H1 (cell line): ENCODE results near the gene CUL2. TPM values are rescaled to one million over a fixed set of nuclear protein-coding genes. Genes with fewer than 3 reads are reported as not detected.

Experiments used
- BRCA1 ChIP-seq: IDR thresholded peaks from 2 replicates; pipeline ENCODE4 v1.6.1; 2012; ENCODE audit warnings: low read depth, low read length, improper control_type of control experiment
- CHD7 ChIP-seq: fragments of 300-600 bp; sonication (generic); IDR thresholded peaks from 2 replicates; pipeline ENCODE4 v1.7.1; 2012; ENCODE audit warnings: low read length, moderate library complexity, mild to moderate bottlenecking, inconsistent platforms; ENCODE audit not compliant: insufficient replicate concordance
- JUN ChIP-seq: IDR thresholded peaks from 2 replicates; pipeline ENCODE4 v1.6.1; 2011; ENCODE audit warnings: low read depth, mild to moderate bottlenecking, improper control_type of control experiment, low read length
- MAFK ChIP-seq: IDR thresholded peaks from 2 replicates; pipeline ENCODE4 v1.6.1; 2012; ENCODE audit warnings: low read depth, mild to moderate bottlenecking, improper control_type of control experiment, low read length
- POLR2A ChIP-seq, 2 experiments: IDR thresholded peaks; 1 replicate in 1 of 2; 2 replicates in 1 of 2; pipeline ENCODE4 v1.6.1; 2011; ENCODE audit warnings: low read depth in 2 of 2, low read length in 2 of 2, mild to moderate bottlenecking in 2 of 2; ENCODE audit errors: control extremely low read depth in 1 of 2
- polyA plus RNA-seq, 7 experiments: library from polyadenylated mRNA; depleted of rRNA in 3 of 7; stranded (reverse) in 5 of 7; unstranded in 2 of 7; fragments of >200 nt in 5 of 7; fragments of 200-250 nt in 2 of 7; gene quantifications; 1 replicate in 5 of 7; 2 replicates in 1 of 7; 4 replicates in 1 of 7; pipeline versions ENCODE4 v1.2.1 to v1.2.3, GENCODE V29; 2011 to 2013; ENCODE audit warnings: missing spikeins in 2 of 7, mixed read lengths in 2 of 7
- total RNA-seq: library from RNA; stranded (reverse); fragmentation: NEBNext Ultra II Directional; extraction: Animal tissue kit (Norgen Biotek cat#: 25700); gene quantifications from 2 replicates; pipeline ENCODE4 v1.2.1, GENCODE V29; 2021

Gene CUL2
- total and polyA plus RNA-seq, 2 of the 8 experiments (the other 6 are each of a cell fraction or from before 2014, with no cell fraction given) = 10.2 to 43.1 TPM

GRCh38 chr10:35040760-35041501, 49.2 kb downstream of the CUL2 start (continued):
- no peak for TF ChIP-seq CHD7
- TF ChIP-seq BRCA1 = no peak
- TF ChIP-seq JUN = no peak
- TF ChIP-seq POLR2A (IDR thresholded peaks at IDR 0.05; ENCODE audit: control extremely low read depth in 1 of 2, low read depth in 2 of 2, low read length in 2 of 2) = no peak
- no peak for TF ChIP-seq MAFK
